Esophagus squamous epithelium (tissue), 5 donors: ENCODE results near the gene PKN1. TPM values are rescaled to one million over a fixed set of nuclear protein-coding genes. Genes with fewer than 3 reads are reported as not detected.
A peak's percentile ranks its signal among the peaks of the same experiment; 100 is the strongest.

Experiments used
- DNase-seq: peaks from one replicate; lab custom pipeline; 2025; lab: John Stamatoyannopoulos, UW
- H3K27ac ChIP-seq, 4 donors: fragments of 200-600 bp; sonication (generic); one replicate each; pipeline ENCODE4 v1.5.1; 2016 to 2019; ENCODE audit warnings: mild to moderate bottlenecking in 1 of 4
- H3K27me3 ChIP-seq, 4 donors: fragments of 200-600 bp; sonication (generic); 1 replicate in 3 of 4; 2 replicates in 1 of 4; pipeline versions ENCODE4 v1.5.1 to v1.6.0; 2017 to 2021; ENCODE audit warnings: antibody characterized with exemption in 1 of 4
- H3K36me3 ChIP-seq, 3 donors: fragments of 200-600 bp; sonication (generic); one replicate each; pipeline ENCODE4 v1.5.1; 2016 to 2019
- H3K4me1 ChIP-seq, 3 donors: fragments of 200-600 bp; sonication (generic); one replicate each; pipeline ENCODE4 v1.5.1; 2017 to 2019
- H3K4me3 ChIP-seq, 4 donors: fragments of 200-600 bp; sonication (generic); 1 replicate in 3 of 4; 2 replicates in 1 of 4; pipeline ENCODE4 v1.5.1; 2016 to 2019; ENCODE audit warnings: mild to moderate bottlenecking in 2 of 4, moderate library complexity in 1 of 4
- H3K9me3 ChIP-seq, 3 donors: fragments of 200-600 bp; sonication (generic); one replicate each; pipeline ENCODE4 v1.5.1; 2016 to 2019
- CTCF ChIP-seq, 6 experiments: fragments of 450-650 bp in 4 of 6; fragments of 200-600 bp in 2 of 6; sonication (generic) in 2 of 6; IDR thresholded peaks; one replicate each; pipeline ENCODE4 v1.5.1; 2016 to 2019; ENCODE audit warnings: antibody characterized with exemption in 6 of 6, mild to moderate bottlenecking in 4 of 6, moderate library complexity in 4 of 6
- POLR2A ChIP-seq, 4 donors: fragments of 450-650 bp; IDR thresholded peaks; one replicate each; pipeline ENCODE4 v1.6.1; 2017; ENCODE audit warnings: antibody characterized with exemption in 4 of 4, mild to moderate bottlenecking in 4 of 4, moderate library complexity in 3 of 4
- WGBS, 2 donors: methylation state at CpG; one replicate each; pipeline ENCODE4 v1.1.5; 2018; 5-methylcytosine and 5-hydroxymethylcytosine counted together
- intact Hi-C: fragments of 100-400 bp; cut with DNase I; formaldehyde crosslinking; loops from one replicate; pipeline ENCODE4 v1.15.0; 2022
- total RNA-seq, 4 donors: library from RNA; depleted of rRNA; stranded (reverse); fragments of >200 nt; gene quantifications; one replicate each; pipeline ENCODE4 v1.1.0, GENCODE V29; 2016
- donor health status: DM: yes; HTN: yes; CAD: no.

The PKN1 gene
- total RNA-seq, 4 donors from 2014 or later: 6.1 to 38.3 (median 21.0) TPM

- H3K36me3 ChIP-seq: peaks cover 0 to 61% (median 0%) of the 10 kb centered on the region in 3 donors
- peaks cover 0 to 31% (median 0%) of the 10 kb centered on the region in 4 donors for H3K27me3 ChIP-seq
- 73 to 87% methylated on average over 18 of the region's 32 CpGs for WGBS, 2 donors
- DNase-seq: no peak
- peaks cover 18 to 36% (median 27%) of the 10 kb centered on the region in 3 donors for H3K4me1 ChIP-seq
- intact Hi-C loops: no loop called here
- TF ChIP-seq POLR2A (IDR thresholded peaks at IDR 0.05): no peak
- no peaks in the 10 kb centered on the region for H3K9me3 ChIP-seq
- H3K4me3 ChIP-seq: no peak overlapping the region
- H3K27ac ChIP-seq: no peak overlapping the region
Observed at GRCh38 chr19:14470031-14470876, 37.1 kb downstream of the PKN1 start.

- no peaks in the 10 kb centered on the region for H3K9me3 ChIP-seq
- peaks cover 0 to 36% (median 0%) of the 10 kb centered on the region in 4 donors for H3K27me3 ChIP-seq
- 63 to 77% methylated on average over 12 to 22 of the region's 46 CpGs for WGBS, 2 donors
- DNase-seq: no peak
- H3K4me3 ChIP-seq: peak overlapping the region in 2 of 4 donors; percentile 29 to 53
- TF ChIP-seq CTCF (IDR thresholded peaks at IDR 0.05): no peak
- TF ChIP-seq POLR2A (IDR thresholded peaks at IDR 0.05): no peak
- intact Hi-C loops: no loop called here
- H3K27ac ChIP-seq: no peak overlapping the region
- H3K4me1 ChIP-seq: peaks cover 28 to 50% (median 34%) of the 10 kb centered on the region in 3 donors
- peaks cover 0 to 48% (median 0%) of the 10 kb centered on the region in 3 donors for H3K36me3 ChIP-seq
Observed at GRCh38 chr19:14471436-14472187, 38.5 kb downstream of the PKN1 start.

GRCh38 chr19:14472202-14472938 lies 39.3 kb downstream of the PKN1 start:
- TF ChIP-seq POLR2A (IDR thresholded peaks at IDR 0.05) (no peak), CTCF (IDR thresholded peaks at IDR 0.05) (peak; percentile 91 to 99 (median 98))
- H3K27me3 ChIP-seq: peaks cover 0 to 36% (median 0%) of the 10 kb centered on the region in 4 donors
- intact Hi-C loops: no loop called here
- H3K36me3 ChIP-seq: peaks cover 0 to 45% (median 0%) of the 10 kb centered on the region in 3 donors
- peaks cover 34 to 57% (median 41%) of the 10 kb centered on the region in 3 donors for H3K4me1 ChIP-seq
- H3K9me3 ChIP-seq: no peaks in the 10 kb centered on the region
- peak overlapping the region in 1 of 4 donors; percentile 19 for H3K27ac ChIP-seq
- 9 to 13% methylated on average over 14 to 18 of the region's 66 CpGs for WGBS, 2 donors
- no peak for DNase-seq
- H3K4me3 ChIP-seq: peak overlapping the region in 3 of 4 donors; percentile 25 to 53 (median 29)

- 44 to 48% methylated on average over 17 to 22 of the region's 97 CpGs for WGBS, 2 donors
- Histone ChIP-seq H3K4me3 (peak overlapping the region in 2 of 4 donors; percentile 20 to 48), H3K9me3 (no peaks in the 10 kb centered on the region), H3K27me3 (peaks cover 0 to 36% (median 0%) of the 10 kb centered on the region in 4 donors), H3K36me3 (peaks cover 0 to 45% (median 8%) of the 10 kb centered on the region in 3 donors), H3K27ac (no peak overlapping the region), H3K4me1 (peaks cover 36 to 67% (median 50%) of the 10 kb centered on the region in 3 donors)
- no peak for TF ChIP-seq POLR2A (IDR thresholded peaks at IDR 0.05)
- no peak for TF ChIP-seq CTCF (IDR thresholded peaks at IDR 0.05)
- DNase-seq: no peak
- intact Hi-C loops: no loop called here
Observed at GRCh38 chr19:14473073-14473977, 40.2 kb downstream of the PKN1 start.
